H7 (cell line): ENCODE results near the gene FER. TPM values are rescaled to one million over a fixed set of nuclear protein-coding genes. Genes with fewer than 3 reads are reported as not detected.
"Not testable (repeated sequence)": the region's sequence is repeated elsewhere in the genome, so short reads cannot be mapped to it uniquely, and the experiment has no call there.

Source experiments
- DNase-seq: peaks from one replicate; pipeline ENCODE4 v3.0.0; 2012
- H3K27me3 ChIP-seq: 2 replicates; pipeline ENCODE4 v1.6.0; 2011; ENCODE audit warnings: mild to moderate bottlenecking, low read length; ENCODE audit not compliant: control insufficient read depth, insufficient read depth
- H3K36me3 ChIP-seq: replicated peaks from 2 replicates; pipeline ENCODE4 v1.5.1; 2011; ENCODE audit warnings: low read length; ENCODE audit not compliant: control insufficient read depth, insufficient read depth
- H3K4me3 ChIP-seq: 2 replicates; pipeline ENCODE4 v1.5.1; 2011; ENCODE audit warnings: low read depth, mild to moderate bottlenecking, control low read depth, low read length, moderate library complexity; ENCODE audit not compliant: insufficient read depth
- total RNA-seq: library from RNA; depleted of rRNA; stranded (reverse); fragments of >200 nt; shearing (Covaris generic); gene quantifications from 2 replicates; pipeline ENCODE4 v1.2.3, GENCODE V29; 2014

The FER gene
- total RNA-seq, 1 experiment from 2014 or later, result 6.7 TPM

GRCh38 chr5:108957333-108957732 is 209.6 kb downstream of the FER start:
- no peak overlapping the region for H3K4me3 ChIP-seq
- H3K36me3 ChIP-seq, result no peaks in the 10 kb centered on the region
- H3K27me3 ChIP-seq, result no peaks in the 10 kb centered on the region
- DNase-seq, result no peak

- no peaks in the 10 kb centered on the region for H3K36me3 ChIP-seq
- H3K27me3 ChIP-seq, result no peaks in the 10 kb centered on the region
- DNase-seq, result no peak
- no peak overlapping the region for H3K4me3 ChIP-seq
Observed at GRCh38 chr5:108966910-108967309, 219.2 kb downstream of the FER start.

- Histone ChIP-seq H3K27me3 (no peaks in the 10 kb centered on the region), H3K36me3 (no peaks in the 10 kb centered on the region), H3K4me3 (no peak overlapping the region)
- no peak for DNase-seq
Observed at GRCh38 chr5:108974594-108974993, 226.9 kb downstream of the FER start.

GRCh38 chr5:108975697-108976096 is 228.0 kb downstream of the FER start:
- no peak for DNase-seq
- Histone ChIP-seq H3K36me3 (no peaks in the 10 kb centered on the region), H3K27me3 (no peaks in the 10 kb centered on the region), H3K4me3 (no peak overlapping the region)

- Histone ChIP-seq H3K27me3 (no peaks in the 10 kb centered on the region), H3K4me3 (no peak overlapping the region), H3K36me3 (no peaks in the 10 kb centered on the region)
- no peak for DNase-seq
Observed at GRCh38 chr5:108983461-108984092, 235.9 kb downstream of the FER start.

GRCh38 chr5:108989761-108990392 is 242.2 kb downstream of the FER start:
- no peak overlapping the region for H3K4me3 ChIP-seq
- no peaks in the 10 kb centered on the region for H3K27me3 ChIP-seq
- DNase-seq, result no peak
- no peaks in the 10 kb centered on the region for H3K36me3 ChIP-seq

GRCh38 chr5:108992396-108993085 is 244.8 kb downstream of the FER start:
- not testable (repeated sequence) for H3K4me3 ChIP-seq, H3K27me3 ChIP-seq, DNase-seq, H3K36me3 ChIP-seq

GRCh38 chr5:108993440-108993839 is 245.7 kb downstream of the FER start:
- H3K36me3 ChIP-seq, H3K27me3 ChIP-seq, DNase-seq, H3K4me3 ChIP-seq: not testable (repeated sequence)

- Histone ChIP-seq H3K27me3 (no peaks in the 10 kb centered on the region), H3K4me3 (no peak overlapping the region), H3K36me3 (no peaks in the 10 kb centered on the region)
- no peak for DNase-seq
Observed at GRCh38 chr5:108997720-108998119, 250.0 kb downstream of the FER start.

GRCh38 chr5:108998216-108998615 is 250.5 kb downstream of the FER start:
- no peaks in the 10 kb centered on the region for H3K36me3 ChIP-seq
- no peak overlapping the region for H3K4me3 ChIP-seq
- H3K27me3 ChIP-seq, result no peaks in the 10 kb centered on the region
- no peak for DNase-seq

GRCh38 chr5:109003928-109004327 is 256.2 kb downstream of the FER start:
- Histone ChIP-seq H3K27me3 (no peaks in the 10 kb centered on the region), H3K4me3 (no peak overlapping the region), H3K36me3 (no peaks in the 10 kb centered on the region)
- no peak for DNase-seq

GRCh38 chr5:109005297-109006009 is 257.8 kb downstream of the FER start:
- Histone ChIP-seq H3K4me3 (no peak overlapping the region), H3K36me3 (no peaks in the 10 kb centered on the region), H3K27me3 (no peaks in the 10 kb centered on the region)
- no peak for DNase-seq

GRCh38 chr5:109006129-109006528 is 258.4 kb downstream of the FER start:
- no peak for DNase-seq
- no peak overlapping the region for H3K4me3 ChIP-seq
- H3K27me3 ChIP-seq, result no peaks in the 10 kb centered on the region
- no peaks in the 10 kb centered on the region for H3K36me3 ChIP-seq

- Histone ChIP-seq H3K27me3 (no peaks in the 10 kb centered on the region), H3K4me3 (no peak overlapping the region), H3K36me3 (no peaks in the 10 kb centered on the region)
- DNase-seq, result no peak
Observed at GRCh38 chr5:109016300-109016699, 268.6 kb downstream of the FER start.

GRCh38 chr5:109022056-109022455 is 274.4 kb downstream of the FER start:
- Histone ChIP-seq H3K36me3 (no peaks in the 10 kb centered on the region), H3K4me3 (no peak overlapping the region), H3K27me3 (no peaks in the 10 kb centered on the region)
- no peak for DNase-seq
